ENCODE measurements around the gene SLC9A9.

DNA sequence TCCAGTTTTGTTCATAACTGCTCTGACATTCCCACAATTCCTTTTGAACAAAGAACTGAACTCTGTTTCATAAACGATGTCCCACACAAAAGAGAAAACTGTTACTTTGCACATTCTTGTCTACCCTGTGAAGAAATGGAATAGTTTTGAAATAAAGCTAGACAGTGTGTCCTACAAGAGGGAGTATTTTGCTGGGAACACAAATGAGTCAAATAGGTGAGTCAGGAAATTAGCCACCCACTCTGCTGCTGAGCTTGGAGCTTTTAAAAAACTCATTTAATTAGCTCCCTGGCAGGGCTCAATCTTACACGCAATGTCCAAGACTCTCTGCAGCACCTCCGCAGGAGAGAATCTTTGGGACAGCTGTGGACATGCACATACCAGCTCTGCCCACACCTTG is 193.4 kb downstream of the SLC9A9 start:
- TF ChIP-seq, protein P1, sequence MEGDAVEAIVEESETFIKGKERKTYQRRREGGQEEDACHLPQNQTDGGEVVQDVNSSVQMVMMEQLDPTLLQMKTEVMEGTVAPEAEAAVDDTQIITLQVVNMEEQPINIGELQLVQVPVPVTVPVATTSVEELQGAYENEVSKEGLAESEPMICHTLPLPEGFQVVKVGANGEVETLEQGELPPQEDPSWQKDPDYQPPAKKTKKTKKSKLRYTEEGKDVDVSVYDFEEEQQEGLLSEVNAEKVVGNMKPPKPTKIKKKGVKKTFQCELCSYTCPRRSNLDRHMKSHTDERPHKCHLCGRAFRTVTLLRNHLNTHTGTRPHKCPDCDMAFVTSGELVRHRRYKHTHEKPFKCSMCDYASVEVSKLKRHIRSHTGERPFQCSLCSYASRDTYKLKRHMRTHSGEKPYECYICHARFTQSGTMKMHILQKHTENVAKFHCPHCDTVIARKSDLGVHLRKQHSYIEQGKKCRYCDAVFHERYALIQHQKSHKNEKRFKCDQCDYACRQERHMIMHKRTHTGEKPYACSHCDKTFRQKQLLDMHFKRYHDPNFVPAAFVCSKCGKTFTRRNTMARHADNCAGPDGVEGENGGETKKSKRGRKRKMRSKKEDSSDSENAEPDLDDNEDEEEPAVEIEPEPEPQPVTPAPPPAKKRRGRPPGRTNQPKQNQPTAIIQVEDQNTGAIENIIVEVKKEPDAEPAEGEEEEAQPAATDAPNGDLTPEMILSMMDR (IDR thresholded peaks at IDR 0.05), result no peak
- TF ChIP-seq POLR2A (IDR thresholded peaks at IDR 0.05), result no peak
- TF ChIP-seq POLR2AphosphoS5 (IDR thresholded peaks at IDR 0.05), result no peak

Data from prostate gland (tissue), 2 donors.